Measurements from ENCODE around the gene LSM4.
"Not testable (repeated sequence)": the region's sequence is repeated elsewhere in the genome, so short reads cannot be mapped to it uniquely, and the experiment has no call there.

The LSM4 gene

GRCh38 chr19:18340990-18341868 is 18.4 kb upstream of the LSM4 start:
- DNase-seq (ENCODE audit: low read depth in 2 of 2, low spot score in 1 of 2), result peak; percentile 38 to 56

- peak in 1 of 2 donors; percentile 40 for DNase-seq (ENCODE audit: low read depth in 2 of 2, low spot score in 1 of 2)
Observed at GRCh38 chr19:18340190-18340989, 17.5 kb upstream of the LSM4 start, which contains the start of gene PGPEP1. Gene PGPEP1 (plus strand): TSS chr19:18340598. CDS start chr19:18340682, 84 bp downstream.

GRCh38 chr19:18339723-18340122 is 16.8 kb upstream of the LSM4 start:
- no peak for DNase-seq (ENCODE audit: low read depth in 2 of 2, low spot score in 1 of 2)

- no peak for DNase-seq (ENCODE audit: low read depth in 2 of 2, low spot score in 1 of 2)
Observed at GRCh38 chr19:18338541-18338940, 15.7 kb upstream of the LSM4 start.

- DNase-seq (ENCODE audit: low read depth in 2 of 2, low spot score in 1 of 2), result no peak
Observed at GRCh38 chr19:18336121-18336520, 13.2 kb upstream of the LSM4 start.

GRCh38 chr19:18333680-18334079 is 10.8 kb upstream of the LSM4 start:
- DNase-seq (ENCODE audit: low read depth in 2 of 2, low spot score in 1 of 2), result no peak

GRCh38 chr19:18332917-18333530 is 10.1 kb upstream of the LSM4 start:
- DNase-seq (ENCODE audit: low read depth in 2 of 2, low spot score in 1 of 2), result no peak

- DNase-seq (ENCODE audit: low read depth in 2 of 2, low spot score in 1 of 2), result no peak
Observed at GRCh38 chr19:18330868-18331267, 8.0 kb upstream of the LSM4 start.

GRCh38 chr19:18329035-18329376 is 6.1 kb upstream of the LSM4 start:
- no peak for DNase-seq (ENCODE audit: low read depth in 2 of 2, low spot score in 1 of 2)

- DNase-seq (ENCODE audit: low read depth in 2 of 2, low spot score in 1 of 2), result peak; percentile 69 to 77
Observed at GRCh38 chr19:18328340-18329034, 5.6 kb upstream of the LSM4 start.

GRCh38 chr19:18326772-18327171 is 3.9 kb upstream of the LSM4 start:
- DNase-seq (ENCODE audit: low read depth in 2 of 2, low spot score in 1 of 2), result no peak

GRCh38 chr19:18324373-18324731 is 1.5 kb upstream of the LSM4 start:
- DNase-seq (ENCODE audit: low read depth in 2 of 2, low spot score in 1 of 2), result not testable (repeated sequence)

- no peak for DNase-seq (ENCODE audit: low read depth in 2 of 2, low spot score in 1 of 2)
Observed at GRCh38 chr19:18322318-18322758, 538 bp downstream of the LSM4 start.

- DNase-seq (ENCODE audit: low read depth in 2 of 2, low spot score in 1 of 2), result no peak
Observed at GRCh38 chr19:18321734-18322102, 1.2 kb downstream of the LSM4 start.

GRCh38 chr19:18320865-18321733 is 1.8 kb downstream of the LSM4 start:
- DNase-seq (ENCODE audit: low read depth in 2 of 2, low spot score in 1 of 2), result no peak

- DNase-seq (ENCODE audit: low read depth in 2 of 2, low spot score in 1 of 2), result no peak
Observed at GRCh38 chr19:18319591-18320135, 3.2 kb downstream of the LSM4 start.

- DNase-seq (ENCODE audit: low read depth in 2 of 2, low spot score in 1 of 2), result no peak
Observed at GRCh38 chr19:18317961-18318800, 4.7 kb downstream of the LSM4 start.

- DNase-seq (ENCODE audit: low read depth in 2 of 2, low spot score in 1 of 2), result no peak
Observed at GRCh38 chr19:18313398-18313797, 9.5 kb downstream of the LSM4 start.

GRCh38 chr19:18312092-18312534 is 10.8 kb downstream of the LSM4 start:
- DNase-seq (ENCODE audit: low read depth in 2 of 2, low spot score in 1 of 2), result no peak

Data from stimulated activated CD8-positive, alpha-beta memory T cell treated with anti-CD3 and anti-CD28 coated beads, Interleukin-4, amount 100 ng/mL, for 4 hours (primary cell).